ENCODE data around the gene ESR2.

Gene ESR2

DNA sequence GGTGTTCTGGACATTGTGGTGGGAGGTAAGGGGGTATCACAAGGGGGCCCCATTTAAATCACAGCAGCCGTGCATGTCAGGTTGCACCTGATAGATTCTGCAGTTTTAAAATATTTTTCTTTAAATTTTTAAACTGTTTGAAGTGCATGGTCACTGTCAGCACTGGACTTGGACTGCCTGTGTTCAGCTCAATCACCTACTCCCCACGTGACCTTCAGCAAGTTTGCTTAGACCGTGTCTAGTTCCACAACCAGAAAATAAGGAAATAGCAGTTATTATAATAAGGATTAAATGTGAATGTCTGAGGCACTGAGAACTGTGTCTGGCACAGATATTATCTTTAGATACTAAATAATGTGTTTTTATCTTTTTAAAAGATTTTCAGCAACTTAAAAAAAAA is 64.7 kb downstream of the ESR2 start:
- Histone ChIP-seq H3K4me3 (IDR thresholded peaks at IDR 0.05; ENCODE audit: insufficient read depth, low read depth, low read length) (no peak overlapping the region), H2AFZ (ENCODE audit: low read depth) (no peak overlapping the region), H3K79me2 (ENCODE audit: insufficient read depth, low read depth) (no peaks in the 10 kb centered on the region), H3K9ac (no peak overlapping the region), H3K36me3 (ENCODE audit: insufficient read depth) (no peaks in the 10 kb centered on the region), H3K27me3 (ENCODE audit: insufficient read depth, low read depth) (no peaks in the 10 kb centered on the region), H4K20me1 (ENCODE audit: insufficient read depth) (no peaks in the 10 kb centered on the region), H3K27ac (no peak overlapping the region), H3K4me1 (ENCODE audit: low read depth, poor library complexity, severe bottlenecking) (no peaks in the 10 kb centered on the region), H3K4me2 (no peak overlapping the region)
- TF ChIP-seq, protein P1, sequence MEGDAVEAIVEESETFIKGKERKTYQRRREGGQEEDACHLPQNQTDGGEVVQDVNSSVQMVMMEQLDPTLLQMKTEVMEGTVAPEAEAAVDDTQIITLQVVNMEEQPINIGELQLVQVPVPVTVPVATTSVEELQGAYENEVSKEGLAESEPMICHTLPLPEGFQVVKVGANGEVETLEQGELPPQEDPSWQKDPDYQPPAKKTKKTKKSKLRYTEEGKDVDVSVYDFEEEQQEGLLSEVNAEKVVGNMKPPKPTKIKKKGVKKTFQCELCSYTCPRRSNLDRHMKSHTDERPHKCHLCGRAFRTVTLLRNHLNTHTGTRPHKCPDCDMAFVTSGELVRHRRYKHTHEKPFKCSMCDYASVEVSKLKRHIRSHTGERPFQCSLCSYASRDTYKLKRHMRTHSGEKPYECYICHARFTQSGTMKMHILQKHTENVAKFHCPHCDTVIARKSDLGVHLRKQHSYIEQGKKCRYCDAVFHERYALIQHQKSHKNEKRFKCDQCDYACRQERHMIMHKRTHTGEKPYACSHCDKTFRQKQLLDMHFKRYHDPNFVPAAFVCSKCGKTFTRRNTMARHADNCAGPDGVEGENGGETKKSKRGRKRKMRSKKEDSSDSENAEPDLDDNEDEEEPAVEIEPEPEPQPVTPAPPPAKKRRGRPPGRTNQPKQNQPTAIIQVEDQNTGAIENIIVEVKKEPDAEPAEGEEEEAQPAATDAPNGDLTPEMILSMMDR (conservative IDR thresholded peaks at IDR 0.05; ENCODE audit: low read depth, low read length): no peak

- Histone ChIP-seq H3K4me2 (no peak overlapping the region), H3K79me2 (ENCODE audit: insufficient read depth, low read depth) (no peaks in the 10 kb centered on the region)
Measured at GRCh38 chr14:64227856-64228255, 66.3 kb downstream of the ESR2 start.

DNA sequence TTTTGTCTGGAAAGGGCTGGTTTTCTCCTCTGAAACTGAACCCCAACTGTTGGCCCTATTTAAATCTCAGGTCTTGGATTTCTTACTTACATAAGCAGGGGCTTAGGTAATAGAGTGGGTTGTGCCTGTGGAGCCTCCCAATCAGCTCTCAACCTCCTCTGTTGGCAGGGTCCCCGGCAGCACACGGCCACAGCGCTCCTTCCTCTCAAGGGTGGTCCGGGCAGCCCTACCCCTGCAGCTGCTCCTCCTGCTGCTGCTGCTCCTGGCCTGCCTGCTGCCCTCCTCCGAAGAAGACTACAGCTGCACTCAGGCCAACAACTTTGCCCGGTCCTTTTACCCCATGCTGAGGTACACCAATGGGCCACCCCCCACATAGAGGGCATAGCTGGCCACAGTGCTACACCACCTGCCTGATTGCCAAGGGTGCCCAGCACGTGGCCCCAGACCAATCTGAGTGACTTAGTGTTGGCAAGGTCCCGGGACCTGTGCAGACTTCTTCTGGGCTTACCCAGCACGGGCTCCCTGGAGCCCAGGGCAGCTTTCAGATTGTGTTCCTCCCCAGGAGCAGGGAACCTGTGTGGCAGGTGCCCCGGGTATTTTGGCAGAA is 68.9 kb downstream of the ESR2 start:
- Histone ChIP-seq H3K27me3 (ENCODE audit: insufficient read depth, low read depth) (no peaks in the 10 kb centered on the region), H3K79me2 (ENCODE audit: insufficient read depth, low read depth) (no peaks in the 10 kb centered on the region), H3K4me3 (IDR thresholded peaks at IDR 0.05; ENCODE audit: insufficient read depth, low read depth, low read length) (no peak overlapping the region), H3K4me1 (ENCODE audit: low read depth, poor library complexity, severe bottlenecking) (no peaks in the 10 kb centered on the region), H3K27ac (no peak overlapping the region), H3K9ac (no peak overlapping the region), H2AFZ (ENCODE audit: low read depth) (no peak overlapping the region), H4K20me1 (ENCODE audit: insufficient read depth) (no peaks in the 10 kb centered on the region), H3K36me3 (ENCODE audit: insufficient read depth) (no peaks in the 10 kb centered on the region), H3K4me2 (no peak overlapping the region)
- TF ChIP-seq, protein P1 (conservative IDR thresholded peaks at IDR 0.05; ENCODE audit: low read depth, low read length): no peak

More at GRCh38 chr14:64227856-64228255, 66.3 kb downstream of the ESR2 start:
- Histone ChIP-seq H3K9ac (no peak overlapping the region), H2AFZ (ENCODE audit: low read depth) (no peak overlapping the region), H3K27me3 (ENCODE audit: insufficient read depth, low read depth) (no peaks in the 10 kb centered on the region), H4K20me1 (ENCODE audit: insufficient read depth) (no peaks in the 10 kb centered on the region), H3K36me3 (ENCODE audit: insufficient read depth) (no peaks in the 10 kb centered on the region), H3K4me1 (ENCODE audit: low read depth, poor library complexity, severe bottlenecking) (no peaks in the 10 kb centered on the region), H3K27ac (no peak overlapping the region), H3K4me3 (IDR thresholded peaks at IDR 0.05; ENCODE audit: insufficient read depth, low read depth, low read length) (no peak overlapping the region)
- TF ChIP-seq, protein P1 (conservative IDR thresholded peaks at IDR 0.05; ENCODE audit: low read depth, low read length): no peak

DNA sequence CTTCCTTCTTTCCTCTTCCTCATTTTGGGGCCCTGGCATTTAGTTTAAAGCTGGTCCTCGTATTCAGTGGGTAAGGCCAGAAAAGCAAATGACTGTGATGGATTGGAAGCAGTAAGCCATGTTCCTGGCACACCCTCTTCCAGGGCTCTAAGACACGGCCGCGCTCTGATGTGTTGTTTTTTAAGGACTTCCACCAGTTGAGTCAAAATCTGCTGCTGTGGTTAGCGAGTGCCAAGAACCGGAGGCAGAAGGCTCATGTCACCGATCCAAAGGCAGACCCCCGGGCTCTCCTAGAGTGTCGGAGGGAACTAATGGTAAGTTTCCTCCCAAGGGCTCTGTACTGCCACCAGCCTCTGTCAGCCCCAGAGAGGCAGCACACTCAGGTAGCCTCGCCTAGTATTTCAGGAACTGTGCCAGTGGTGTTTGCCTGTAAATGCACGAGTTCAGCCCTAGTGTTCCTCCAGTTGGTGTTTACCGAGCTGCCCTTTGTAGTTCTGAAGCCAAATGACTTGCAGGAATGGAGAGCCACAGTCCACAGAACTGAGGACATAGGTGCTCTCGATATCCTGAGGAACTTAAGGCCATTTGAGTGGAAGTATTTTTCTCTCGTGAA is 72.7 kb downstream of the ESR2 start:
- Histone ChIP-seq H3K27me3 (ENCODE audit: insufficient read depth, low read depth) (no peaks in the 10 kb centered on the region), H3K4me2 (no peak overlapping the region), H3K4me1 (ENCODE audit: low read depth, poor library complexity, severe bottlenecking) (no peaks in the 10 kb centered on the region), H3K9ac (no peak overlapping the region), H3K4me3 (IDR thresholded peaks at IDR 0.05; ENCODE audit: insufficient read depth, low read depth, low read length) (no peak overlapping the region), H3K36me3 (ENCODE audit: insufficient read depth) (no peaks in the 10 kb centered on the region), H4K20me1 (ENCODE audit: insufficient read depth) (no peaks in the 10 kb centered on the region), H3K79me2 (ENCODE audit: insufficient read depth, low read depth) (no peaks in the 10 kb centered on the region), H2AFZ (ENCODE audit: low read depth) (no peak overlapping the region), H3K27ac (no peak overlapping the region)
- TF ChIP-seq, protein P1 (conservative IDR thresholded peaks at IDR 0.05; ENCODE audit: low read depth, low read length): no peak
